ENCODE measurements around the gene PLA2G2D. TPM values are rescaled to one million over a fixed set of nuclear protein-coding genes. Genes with fewer than 3 reads are reported as not detected.

Gene PLA2G2D
- total and polyA plus RNA-seq, 8 donors, result 0.23 TPM; not detected in 7

GRCh38 chr1:20141001-20141400 lies 21.7 kb upstream of the PLA2G2D start:
- no peak for DNase-seq
- H3K27ac ChIP-seq, result no peak overlapping the region
- H3K9me3 ChIP-seq, result no peaks in the 10 kb centered on the region
- 83 to 89% (median 84%) methylated on average over 9 of the region's 9 CpGs for WGBS, 5 donors
- no peak for TF ChIP-seq POLR2AphosphoS5 (IDR thresholded peaks at IDR 0.05)
- TF ChIP-seq POLR2A (IDR thresholded peaks at IDR 0.05), result no peak
- no peak for TF ChIP-seq EP300 (IDR thresholded peaks at IDR 0.05)
- TF ChIP-seq CTCF (IDR thresholded peaks at IDR 0.05), result no peak
- H3K36me3 ChIP-seq, result no peaks in the 10 kb centered on the region
- no peak overlapping the region for H3K4me3 ChIP-seq
- H3K27me3 ChIP-seq, result peaks cover 0 to 17% (median 0%) of the 10 kb centered on the region in 3 donors
- no peaks in the 10 kb centered on the region for H3K4me1 ChIP-seq
- intact Hi-C loops (cut with DNase I; ENCODE audit: low total_unique reads), result no loop called here

GRCh38 chr1:20139776-20140612 lies 20.7 kb upstream of the PLA2G2D start:
- intact Hi-C loops (cut with DNase I; ENCODE audit: low total_unique reads), result no loop called here

GRCh38 chr1:20138961-20139550 lies 19.7 kb upstream of the PLA2G2D start, which contains the start of gene PLA2G2F:
TSS of gene PLA2G2F (plus strand) at chr1:20139323. CDS start at chr1:20139428, 105 bp downstream.
- Histone ChIP-seq H3K9me3 (no peaks in the 10 kb centered on the region), H3K36me3 (no peaks in the 10 kb centered on the region), H3K27ac (no peak within 1 kb of the TSS), H3K4me3 (no peak within 1 kb of the TSS), H3K27me3 (peaks cover 0 to 14% (median 0%) of the 10 kb centered on the region in 3 donors), H3K4me1 (no peaks in the 10 kb centered on the region)
- intact Hi-C loops (cut with DNase I; ENCODE audit: low total_unique reads), result no loop called here
- WGBS, 5 donors, result 77 to 90% (median 87%) methylated on average over 5 to 9 of the region's 9 CpGs
- DNase-seq, result no peak
- TF ChIP-seq POLR2A (IDR thresholded peaks at IDR 0.05), result no peak
- no peak for TF ChIP-seq EP300 (IDR thresholded peaks at IDR 0.05)
- TF ChIP-seq POLR2AphosphoS5 (IDR thresholded peaks at IDR 0.05), result no peak
- TF ChIP-seq CTCF (IDR thresholded peaks at IDR 0.05), result no peak

More at GRCh38 chr1:20139776-20140612, 20.7 kb upstream of the PLA2G2D start:
- H3K27ac ChIP-seq, result no peak overlapping the region
- 79 to 88% (median 87%) methylated on average over 4 to 13 of the region's 13 CpGs for WGBS, 5 donors
- TF ChIP-seq POLR2A (IDR thresholded peaks at IDR 0.05) (no peak), EP300 (IDR thresholded peaks at IDR 0.05) (no peak), CTCF (IDR thresholded peaks at IDR 0.05) (no peak), POLR2AphosphoS5 (IDR thresholded peaks at IDR 0.05) (no peak)
- DNase-seq, result no peak
- peaks cover 0 to 20% (median 0%) of the 10 kb centered on the region in 3 donors for H3K27me3 ChIP-seq
- no peaks in the 10 kb centered on the region for H3K4me1 ChIP-seq
- H3K9me3 ChIP-seq, result no peaks in the 10 kb centered on the region
- no peaks in the 10 kb centered on the region for H3K36me3 ChIP-seq
- no peak overlapping the region for H3K4me3 ChIP-seq

GRCh38 chr1:20138346-20138745 lies 19.0 kb upstream of the PLA2G2D start:
- Histone ChIP-seq H3K27ac (no peak overlapping the region), H3K4me3 (no peak overlapping the region), H3K27me3 (peaks cover 0 to 13% (median 0%) of the 10 kb centered on the region in 3 donors), H3K9me3 (no peaks in the 10 kb centered on the region), H3K4me1 (no peaks in the 10 kb centered on the region), H3K36me3 (no peaks in the 10 kb centered on the region)
- 82 to 98% (median 91%) methylated on average over 6 of the region's 6 CpGs for WGBS, 5 donors
- TF ChIP-seq CTCF (IDR thresholded peaks at IDR 0.05), result no peak
- no peak for TF ChIP-seq EP300 (IDR thresholded peaks at IDR 0.05)
- no peak for TF ChIP-seq POLR2AphosphoS5 (IDR thresholded peaks at IDR 0.05)
- no peak for TF ChIP-seq POLR2A (IDR thresholded peaks at IDR 0.05)
- intact Hi-C loops (cut with DNase I; ENCODE audit: low total_unique reads), result no loop called here
- DNase-seq, result no peak
